Panc1 (cell line): ENCODE results near the gene NIT2. TPM values are rescaled to one million over a fixed set of nuclear protein-coding genes. Genes with fewer than 3 reads are reported as not detected.

Experiments
- ATAC-seq: fragments of 200-7000 bp; cut with Tn5 transposase; 2 replicates; pipeline ENCODE4 v1.9.1; 2020; ENCODE audit warnings: mild to moderate bottlenecking, moderate library complexity
- BruUV-seq: library from RNA; stranded (reverse); fragments of 400-500 nt; replicated peaks from 2 replicates; lab custom pipeline; 2021; lab: Mats Ljungman, UMichigan
- CTCF ChIA-PET: fragments of 300-600 bp; sonication (Branson Sonifier 250); formaldehyde crosslinking; loops from one replicate; lab custom pipeline; 2022; ENCODE audit warnings: antibody characterized with exemption; lab: Charles Lee
- POLR2A ChIA-PET: fragments of 300-600 bp; sonication (Branson Sonifier 250); formaldehyde crosslinking; loops from one replicate; lab custom pipeline; 2022; ENCODE audit warnings: antibody characterized with exemption; lab: Charles Lee
- DNase-seq: peaks from one replicate; pipeline ENCODE4 v3.0.0-alpha.2; 2010; ENCODE audit warnings: low read depth, low spot score
- H3K27ac ChIP-seq: 2 replicates; pipeline ENCODE4 v1.5.1; 2011; ENCODE audit warnings: mild to moderate bottlenecking, low read length, inconsistent platforms
- H3K27me3 ChIP-seq: fragments of 200-500 bp; sonication (Bioruptor generic); 2 replicates; pipeline ENCODE4 v1.6.0; 2014; ENCODE audit warnings: low read length, inconsistent platforms; ENCODE audit not compliant: control insufficient read depth, insufficient read depth
- H3K36me3 ChIP-seq: fragments of 200-500 bp; sonication (Bioruptor generic); 2 replicates; pipeline ENCODE4 v1.5.1; 2014; ENCODE audit warnings: inconsistent platforms, mild to moderate bottlenecking, low read length, moderate library complexity; ENCODE audit not compliant: control insufficient read depth, insufficient read depth
- H3K4me1 ChIP-seq: 2 replicates; pipeline ENCODE4 v1.5.1; 2011; ENCODE audit warnings: inconsistent platforms, mild to moderate bottlenecking, low read length, moderate library complexity; ENCODE audit not compliant: control insufficient read depth, insufficient read depth
- H3K4me3 ChIP-seq, 2 experiments: 2 replicates each; pipeline ENCODE4 v1.5.1; 2011 to 2012; ENCODE audit warnings: low read depth in 2 of 2, low read length in 2 of 2, mild to moderate bottlenecking in 2 of 2, inconsistent platforms in 1 of 2, moderate library complexity in 1 of 2
- H3K9me3 ChIP-seq: fragments of 200-500 bp; sonication (Bioruptor generic); 2 replicates; pipeline ENCODE4 v1.5.1; 2014; ENCODE audit warnings: low read depth, mild to moderate bottlenecking, inconsistent platforms, low read length, moderate library complexity; ENCODE audit not compliant: control insufficient read depth, insufficient read depth
- POLR2AphosphoS5 ChIP-seq: IDR thresholded peaks from 2 replicates; pipeline ENCODE4 v1.6.1; 2012; ENCODE audit warnings: mild to moderate bottlenecking, low read depth, low read length, moderate library complexity
- SIN3A ChIP-seq: IDR thresholded peaks from 2 replicates; pipeline ENCODE4 v1.6.1; 2012; ENCODE audit warnings: low read depth, mild to moderate bottlenecking, low read length, moderate library complexity, borderline replicate concordance; ENCODE audit not compliant: insufficient read depth
- TCF7L2 ChIP-seq: IDR thresholded peaks from 2 replicates; pipeline ENCODE4 v1.6.1; 2011; ENCODE audit warnings: mild to moderate bottlenecking, low read depth, low read length, inconsistent platforms
- in situ Hi-C: cut with HindIII; loops from 2 replicates; pipeline ENCODE4 v1.10.0; 2016; ENCODE audit warnings: low sequenced_read_pairs, low pct_unique_long_range_greater_than_20kb
- intact Hi-C: fragments of 100-400 bp; cut with micrococcal nuclease; formaldehyde crosslinking; loops from one replicate; pipeline ENCODE4 v1.10.0; 2022; ENCODE audit not compliant: unreplicated experiment
- total RNA-seq: library from RNA; stranded (reverse); gene quantifications from one replicate; pipeline ENCODE4 v1.2.1, GENCODE V29; 2021; ENCODE audit not compliant: unreplicated experiment
- TF ChIP-seq, protein P1 (sequence below), 2 experiments: IDR thresholded peaks; 2 replicates each; pipeline ENCODE4 v1.6.1; 2011 to 2012; ENCODE audit warnings: low read depth in 2 of 2, control low read depth in 1 of 2, low read length in 1 of 2, mild to moderate bottlenecking in 1 of 2, moderate library complexity in 1 of 2; ENCODE audit not compliant: insufficient read depth in 1 of 2
- TF ChIP-seq, protein P2 (sequence below): fragments of 450-650 bp; IDR thresholded peaks from 2 replicates; pipeline ENCODE4 v1.5.1; 2017; ENCODE audit warnings: mild to moderate bottlenecking

Gene NIT2
- total RNA-seq, 1 experiment from 2014 or later, result 97.2 TPM

DNA sequence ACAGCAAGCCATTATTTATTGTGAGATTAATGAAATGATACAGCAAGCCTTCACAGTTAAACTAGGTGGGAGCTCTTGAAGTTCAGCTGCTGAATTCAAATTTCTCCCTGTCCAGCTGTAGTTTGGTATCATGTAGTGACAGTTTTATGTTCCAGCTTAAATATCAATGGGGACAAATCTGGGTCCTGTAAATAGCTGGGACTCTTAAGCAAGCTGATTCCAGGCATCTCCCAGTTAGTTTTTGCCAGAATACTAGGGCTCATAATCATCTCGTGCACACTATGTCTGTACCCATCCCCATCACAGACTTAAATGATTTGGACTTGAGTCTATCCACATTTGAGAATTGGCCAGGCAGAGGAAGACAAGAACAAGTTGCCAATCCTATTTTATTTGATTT is 27.9 kb upstream of the NIT2 start:
- Histone ChIP-seq H3K9me3 (no peaks in the 10 kb centered on the region), H3K27me3 (no peaks in the 10 kb centered on the region), H3K36me3 (peaks cover 7% of the 10 kb centered on the region; the same call in 1 of the 2 replicates), H3K27ac (no peak overlapping the region), H3K4me3 (no peak overlapping the region), H3K4me1 (0 out of 2 replicates have a peak, but pooled peaks cover 2% of the 10 kb centered on the region)
- DNase-seq, result no peak
- ChIA-PET POLR2A (no interaction called here), CTCF (interaction anchor here (0.6 kb wide), 1 partner anchor 70 kb away, joined by 3 read pairs; no protein-coding TSS in a partner anchor)
- TF ChIP-seq TCF7L2 (no peak), SIN3A (no peak), POLR2AphosphoS5 (no peak)
- TF ChIP-seq, protein P1, sequence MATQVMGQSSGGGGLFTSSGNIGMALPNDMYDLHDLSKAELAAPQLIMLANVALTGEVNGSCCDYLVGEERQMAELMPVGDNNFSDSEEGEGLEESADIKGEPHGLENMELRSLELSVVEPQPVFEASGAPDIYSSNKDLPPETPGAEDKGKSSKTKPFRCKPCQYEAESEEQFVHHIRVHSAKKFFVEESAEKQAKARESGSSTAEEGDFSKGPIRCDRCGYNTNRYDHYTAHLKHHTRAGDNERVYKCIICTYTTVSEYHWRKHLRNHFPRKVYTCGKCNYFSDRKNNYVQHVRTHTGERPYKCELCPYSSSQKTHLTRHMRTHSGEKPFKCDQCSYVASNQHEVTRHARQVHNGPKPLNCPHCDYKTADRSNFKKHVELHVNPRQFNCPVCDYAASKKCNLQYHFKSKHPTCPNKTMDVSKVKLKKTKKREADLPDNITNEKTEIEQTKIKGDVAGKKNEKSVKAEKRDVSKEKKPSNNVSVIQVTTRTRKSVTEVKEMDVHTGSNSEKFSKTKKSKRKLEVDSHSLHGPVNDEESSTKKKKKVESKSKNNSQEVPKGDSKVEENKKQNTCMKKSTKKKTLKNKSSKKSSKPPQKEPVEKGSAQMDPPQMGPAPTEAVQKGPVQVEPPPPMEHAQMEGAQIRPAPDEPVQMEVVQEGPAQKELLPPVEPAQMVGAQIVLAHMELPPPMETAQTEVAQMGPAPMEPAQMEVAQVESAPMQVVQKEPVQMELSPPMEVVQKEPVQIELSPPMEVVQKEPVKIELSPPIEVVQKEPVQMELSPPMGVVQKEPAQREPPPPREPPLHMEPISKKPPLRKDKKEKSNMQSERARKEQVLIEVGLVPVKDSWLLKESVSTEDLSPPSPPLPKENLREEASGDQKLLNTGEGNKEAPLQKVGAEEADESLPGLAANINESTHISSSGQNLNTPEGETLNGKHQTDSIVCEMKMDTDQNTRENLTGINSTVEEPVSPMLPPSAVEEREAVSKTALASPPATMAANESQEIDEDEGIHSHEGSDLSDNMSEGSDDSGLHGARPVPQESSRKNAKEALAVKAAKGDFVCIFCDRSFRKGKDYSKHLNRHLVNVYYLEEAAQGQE (IDR thresholded peaks at IDR 0.05; ENCODE audit: insufficient read depth in 1 of 2, low read depth in 2 of 2, low read length in 1 of 2), result no peak
- TF ChIP-seq, protein P2, sequence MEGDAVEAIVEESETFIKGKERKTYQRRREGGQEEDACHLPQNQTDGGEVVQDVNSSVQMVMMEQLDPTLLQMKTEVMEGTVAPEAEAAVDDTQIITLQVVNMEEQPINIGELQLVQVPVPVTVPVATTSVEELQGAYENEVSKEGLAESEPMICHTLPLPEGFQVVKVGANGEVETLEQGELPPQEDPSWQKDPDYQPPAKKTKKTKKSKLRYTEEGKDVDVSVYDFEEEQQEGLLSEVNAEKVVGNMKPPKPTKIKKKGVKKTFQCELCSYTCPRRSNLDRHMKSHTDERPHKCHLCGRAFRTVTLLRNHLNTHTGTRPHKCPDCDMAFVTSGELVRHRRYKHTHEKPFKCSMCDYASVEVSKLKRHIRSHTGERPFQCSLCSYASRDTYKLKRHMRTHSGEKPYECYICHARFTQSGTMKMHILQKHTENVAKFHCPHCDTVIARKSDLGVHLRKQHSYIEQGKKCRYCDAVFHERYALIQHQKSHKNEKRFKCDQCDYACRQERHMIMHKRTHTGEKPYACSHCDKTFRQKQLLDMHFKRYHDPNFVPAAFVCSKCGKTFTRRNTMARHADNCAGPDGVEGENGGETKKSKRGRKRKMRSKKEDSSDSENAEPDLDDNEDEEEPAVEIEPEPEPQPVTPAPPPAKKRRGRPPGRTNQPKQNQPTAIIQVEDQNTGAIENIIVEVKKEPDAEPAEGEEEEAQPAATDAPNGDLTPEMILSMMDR, result no peak
- ATAC-seq, result no peak
- in situ Hi-C loops, result no loop called here
- intact Hi-C loops, result no loop called here
- BruUV-seq, result no TSS peak

DNA sequence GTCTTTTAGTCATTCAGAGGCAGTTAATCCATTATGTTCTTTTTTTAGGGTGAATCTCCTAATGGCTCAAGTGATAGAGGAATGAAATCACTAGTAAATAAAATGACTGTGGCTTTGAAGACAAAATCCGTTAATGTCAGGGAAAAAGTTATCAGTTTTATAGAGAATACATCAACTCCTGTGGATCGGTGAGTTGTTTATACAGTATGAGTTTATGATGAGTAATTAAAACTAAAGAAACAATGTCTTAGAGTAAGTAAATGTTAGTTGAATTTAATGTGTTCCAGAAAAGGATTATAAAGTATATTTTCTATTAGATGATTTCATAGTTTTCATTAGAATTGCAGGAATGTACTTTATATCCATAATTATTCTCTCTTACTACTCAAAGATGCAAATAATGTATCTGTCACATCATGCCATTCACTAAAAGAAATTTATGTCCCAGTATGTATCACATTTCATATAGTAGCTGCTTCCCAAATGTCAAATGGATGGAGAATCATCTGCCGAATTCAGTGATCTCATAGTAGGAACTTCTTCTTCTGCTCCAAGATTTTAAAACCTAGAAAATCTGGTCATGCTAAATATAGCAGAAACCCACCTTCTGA is 24.1 kb upstream of the NIT2 start:
- intact Hi-C loops (no loop called here), in situ Hi-C loops (no loop called here)
- TF ChIP-seq POLR2AphosphoS5, result no peak
- no peak for TF ChIP-seq TCF7L2
- TF ChIP-seq, protein P1 (IDR thresholded peaks at IDR 0.05; ENCODE audit: insufficient read depth in 1 of 2, low read depth in 2 of 2, low read length in 1 of 2), result no peak
- TF ChIP-seq, protein P2, result no peak
- no peak for TF ChIP-seq SIN3A
- Histone ChIP-seq H3K9me3 (no peaks in the 10 kb centered on the region), H3K27ac (no peak overlapping the region), H3K4me3 (no peak overlapping the region), H3K27me3 (no peaks in the 10 kb centered on the region), H3K36me3 (peaks cover 7% of the 10 kb centered on the region; the same call in 1 of the 2 replicates), H3K4me1 (0 out of 2 replicates have a peak, but pooled peaks cover 2% of the 10 kb centered on the region)
- ATAC-seq (no peak), DNase-seq (no peak)
- CTCF ChIA-PET, result no interaction called here
- POLR2A ChIA-PET, result no interaction called here
- no TSS peak for BruUV-seq
